Head of caudate nucleus (tissue), 42 donors: Measurements from ENCODE around the gene GTF3C5.
A peak's percentile ranks its signal among the peaks of the same experiment; 100 is the strongest.
"Not testable (repeated sequence)": the region's sequence is repeated elsewhere in the genome, so short reads cannot be mapped to it uniquely, and the experiment has no call there.

Source experiments
- DNase-seq, 42 donors: peaks; one replicate each; pipeline versions ENCODE4 v3.0.0 to v3.0.0-alpha.2; 2020 to 2021; ENCODE audit warnings: mixed read lengths in 7 of 42
- intact Hi-C: fragments of 100-400 bp; cut with DNase I; formaldehyde crosslinking; loops from one replicate; pipeline ENCODE4 v1.15.0; 2022

Gene GTF3C5

GRCh38 chr9:133046900-133047295 lies 16.1 kb downstream of the GTF3C5 start:
- intact Hi-C loops = loop anchor here (5.0 kb wide), 1 partner anchor 100 kb away; no protein-coding TSS in a partner anchor
- DNase-seq = peak in 33 of 42 donors; percentile 19 to 82 (median 53)

DNA sequence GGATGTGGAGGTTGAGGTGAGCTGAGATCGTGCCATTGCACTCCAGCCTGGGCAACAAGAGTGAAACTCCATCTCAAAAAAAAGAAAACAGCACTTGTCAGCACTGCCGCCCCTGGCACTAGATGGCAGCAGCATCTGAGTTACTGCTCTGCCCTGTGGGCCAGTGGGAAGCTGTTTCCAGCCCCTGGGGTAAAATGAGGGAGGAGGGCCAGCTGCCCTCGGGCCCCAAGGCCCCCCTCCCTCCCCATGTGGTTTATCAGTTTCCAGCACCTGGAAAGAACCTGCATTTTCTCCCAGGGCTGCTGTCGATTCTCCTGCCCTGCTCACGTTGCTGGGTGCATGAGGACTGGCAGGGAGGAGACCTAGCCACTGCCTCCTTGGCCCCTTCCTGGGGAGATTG lies 17.8 kb downstream of the GTF3C5 start:
- peak; percentile 29 to 82 (median 62) for DNase-seq
- intact Hi-C loops = loop anchor here (5.0 kb wide), 1 partner anchor 99 kb away; no protein-coding TSS in a partner anchor

- intact Hi-C loops = loop anchor here (5.0 kb wide), 1 partner anchor 98 kb away; no protein-coding TSS in a partner anchor
- DNase-seq = no peak
Measured at GRCh38 chr9:133049043-133049442, 18.2 kb downstream of the GTF3C5 start.

- intact Hi-C loops = no loop called here
- peak in 31 of 42 donors; percentile 24 to 80 (median 54) for DNase-seq
Measured at GRCh38 chr9:133050142-133050541, 19.3 kb downstream of the GTF3C5 start.

GRCh38 chr9:133050781-133051180 lies 20.0 kb downstream of the GTF3C5 start:
- peak in 1 of 42 donors; percentile 15 for DNase-seq
- intact Hi-C loops = no loop called here

DNA sequence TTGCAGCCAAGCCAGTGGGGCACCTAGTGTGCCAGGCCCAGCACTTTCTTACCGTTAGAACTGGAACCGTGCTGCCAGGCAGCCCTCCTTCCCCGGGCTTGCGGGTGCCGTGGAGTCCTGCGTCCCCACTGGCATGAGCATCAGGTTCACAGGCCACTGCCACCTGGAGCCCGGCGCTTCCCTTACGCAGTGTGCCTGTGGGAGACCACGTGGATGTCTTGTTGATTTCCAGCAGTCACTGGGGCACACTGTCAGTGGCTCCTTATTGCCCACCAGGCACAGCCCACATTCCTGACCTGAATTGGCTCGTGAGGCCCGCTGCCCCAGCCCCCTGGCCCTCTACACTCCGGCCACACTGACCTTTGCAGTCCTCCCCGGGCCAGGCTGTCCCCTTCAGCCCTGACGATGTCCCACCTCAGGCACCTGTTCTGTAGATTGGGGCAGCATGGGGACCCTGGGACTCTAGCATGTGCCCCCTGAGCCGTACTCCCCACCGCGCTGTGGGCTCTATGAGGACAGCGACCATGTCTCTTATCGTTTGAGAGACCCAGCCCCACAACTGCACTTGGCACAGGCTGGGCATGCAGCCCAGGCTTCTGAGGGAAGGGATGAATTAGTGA lies 20.6 kb downstream of the GTF3C5 start:
- intact Hi-C loops = no loop called here
- no peak for DNase-seq

GRCh38 chr9:133051966-133052539 lies 21.3 kb downstream of the GTF3C5 start:
- no peak for DNase-seq

DNA sequence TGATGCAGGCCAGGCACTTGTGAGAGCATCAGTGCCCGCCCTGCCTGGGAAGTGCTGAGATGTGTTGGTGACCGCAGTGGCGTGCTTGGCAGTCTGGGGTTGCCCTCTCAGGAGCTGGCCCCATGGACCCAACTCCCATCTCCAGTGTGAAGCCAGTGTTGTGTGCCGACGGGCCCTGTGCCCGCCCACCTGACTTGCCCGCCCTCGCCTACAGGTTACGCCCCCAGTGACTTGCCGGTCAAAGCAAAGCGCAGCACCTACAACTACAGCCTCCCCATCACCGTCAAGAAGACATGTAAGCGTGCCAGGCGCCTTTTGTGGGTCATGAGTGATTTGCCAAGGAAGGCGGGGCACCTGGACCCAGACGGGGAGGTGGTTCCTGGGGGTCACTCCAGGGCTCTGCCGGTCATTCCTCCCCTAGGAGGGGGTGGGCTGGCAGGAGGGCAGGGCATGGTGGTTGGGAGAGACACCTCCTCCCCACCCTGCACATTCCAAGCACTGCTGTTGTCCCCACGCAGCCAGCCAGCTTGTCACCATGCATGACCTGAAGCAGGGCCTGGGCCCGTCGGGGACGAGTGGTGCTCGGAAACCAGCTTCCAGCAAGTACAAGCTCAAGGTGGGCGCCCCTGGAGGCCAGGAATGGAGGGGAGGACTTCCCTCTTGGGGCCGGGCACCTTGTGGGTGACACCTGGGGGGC lies 23.5 kb downstream of the GTF3C5 start:
- DNase-seq = no peak

More at GRCh38 chr9:133051966-133052539, 21.3 kb downstream of the GTF3C5 start:
- intact Hi-C loops = no loop called here

DNA sequence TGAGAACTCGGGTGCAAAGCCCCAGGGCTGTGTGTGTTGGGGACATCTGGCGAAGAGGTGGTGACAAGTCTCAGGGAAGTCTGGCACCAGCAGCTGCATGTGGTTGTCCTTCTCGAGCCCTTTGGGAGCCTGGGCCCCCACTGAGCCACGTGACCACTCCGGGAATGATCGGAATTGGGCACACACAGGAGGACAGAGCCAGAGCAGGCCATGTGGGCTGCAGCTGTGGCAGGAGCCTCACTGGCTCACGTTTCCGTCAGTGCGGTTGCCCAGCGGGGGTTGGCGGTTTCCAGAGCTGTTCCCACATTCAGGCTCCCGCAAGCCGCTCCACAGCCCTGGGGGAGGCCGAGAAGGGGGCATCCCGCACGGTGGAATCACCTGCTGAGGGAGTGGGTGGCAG lies 24.2 kb downstream of the GTF3C5 start:
- intact Hi-C loops = no loop called here
- DNase-seq = peak in 3 of 42 donors; percentile 11 to 29 (median 17)

More for the DNA sequence above, 23.5 kb downstream of the GTF3C5 start:
- intact Hi-C loops = no loop called here

DNA sequence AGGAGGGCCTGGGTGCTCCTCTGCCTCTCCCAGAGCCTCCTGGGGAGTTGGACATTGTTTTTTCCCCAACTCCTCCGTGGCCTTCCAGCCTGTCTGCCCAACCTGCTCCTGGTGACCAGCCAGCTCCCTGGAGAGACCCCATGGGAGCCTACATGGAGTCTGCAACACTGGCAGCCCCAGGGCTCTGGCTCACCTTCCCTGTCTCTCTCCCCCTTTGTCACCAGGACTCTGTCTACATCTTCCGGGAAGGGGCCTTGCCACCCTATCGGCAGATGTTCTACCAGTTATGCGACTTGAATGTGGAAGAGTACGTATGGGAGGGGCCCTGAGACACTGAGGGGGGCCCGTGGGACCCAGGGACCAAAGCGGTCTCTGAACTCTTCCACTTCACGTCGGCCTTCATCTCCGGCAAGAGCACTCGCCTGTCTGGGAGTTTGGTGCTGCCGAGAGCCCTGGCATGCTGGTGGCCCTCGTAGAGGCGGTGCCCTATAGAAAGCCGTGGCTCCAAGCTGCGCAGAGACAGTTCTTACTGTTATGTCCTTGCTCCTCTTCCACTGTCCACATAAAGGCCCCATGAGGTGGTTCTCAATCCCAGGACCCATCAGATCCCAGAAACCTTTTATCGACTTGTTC lies 25.1 kb downstream of the GTF3C5 start:
- intact Hi-C loops = no loop called here

GRCh38 chr9:133056533-133056932 lies 25.7 kb downstream of the GTF3C5 start:
- intact Hi-C loops = no loop called here
- DNase-seq = no peak

More for the DNA sequence above, 25.1 kb downstream of the GTF3C5 start:
- DNase-seq = no peak

- intact Hi-C loops = no loop called here
- DNase-seq = no peak
Measured at GRCh38 chr9:133057006-133057405, 26.2 kb downstream of the GTF3C5 start.

DNA sequence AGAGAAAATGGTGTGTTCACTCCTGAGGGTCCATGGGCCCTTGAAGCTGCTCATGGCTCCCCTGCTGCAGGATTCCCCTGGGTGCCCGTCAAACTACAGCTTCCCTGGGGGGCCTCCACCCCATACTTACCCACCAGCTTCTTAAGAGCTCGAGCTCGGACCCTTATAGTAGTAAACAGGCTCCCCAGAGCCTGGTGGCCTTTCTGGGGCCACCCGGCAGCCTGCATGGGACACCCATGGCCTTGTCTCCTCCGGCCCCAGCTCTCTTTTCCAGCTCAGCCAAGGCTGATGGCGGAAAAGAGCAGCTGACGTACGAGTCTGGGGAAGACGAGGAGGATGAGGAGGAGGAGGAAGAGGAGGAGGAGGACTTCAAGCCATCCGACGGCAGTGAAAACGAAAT lies 26.8 kb downstream of the GTF3C5 start:
- no peak for DNase-seq
- intact Hi-C loops = no loop called here

GRCh38 chr9:133058071-133058470 lies 27.3 kb downstream of the GTF3C5 start:
- DNase-seq = no peak
- intact Hi-C loops = no loop called here

- intact Hi-C loops = no loop called here
- DNase-seq = no peak
Measured at GRCh38 chr9:133058550-133059320, 27.9 kb downstream of the GTF3C5 start.

GRCh38 chr9:133059623-133060022 lies 28.8 kb downstream of the GTF3C5 start:
- intact Hi-C loops = no loop called here

DNA sequence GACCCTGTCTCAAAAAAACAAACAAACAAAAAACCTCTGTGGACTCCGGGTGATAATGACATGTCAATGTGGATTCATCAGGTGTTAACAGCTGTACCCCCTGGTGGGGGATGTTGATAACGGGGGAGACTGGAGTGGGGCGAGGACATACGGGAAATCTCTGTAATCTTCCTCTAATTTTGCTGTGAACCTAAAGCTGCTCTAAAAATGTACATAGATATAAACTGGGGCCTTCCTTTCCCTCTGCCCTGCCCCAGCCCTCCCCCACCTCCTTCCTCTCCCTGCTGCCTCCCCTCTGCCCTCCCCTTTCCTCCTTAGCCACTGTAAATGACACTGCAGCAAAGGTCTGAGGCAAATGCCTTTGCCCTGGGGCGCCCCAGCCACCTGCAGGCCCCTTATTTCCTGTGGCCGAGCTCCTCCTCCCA lies 29.6 kb downstream of the GTF3C5 start:
- intact Hi-C loops = no loop called here
- DNase-seq = no peak

More at GRCh38 chr9:133059623-133060022, 28.8 kb downstream of the GTF3C5 start:
- no peak for DNase-seq

GRCh38 chr9:133061019-133061763 lies 30.4 kb downstream of the GTF3C5 start:
- DNase-seq, intact Hi-C loops: not testable (repeated sequence)
